KBM-7 (cell line): ENCODE results near the gene AS3MT.
"Not testable (repeated sequence)": the region's sequence is repeated elsewhere in the genome, so short reads cannot be mapped to it uniquely, and the experiment has no call there.

ENCODE experiments used
- DNase-seq: peaks from one replicate; pipeline ENCODE4 v3.0.0-alpha.2; 2015
- in situ Hi-C: fragments of 300-500 bp; cut with MboI; formaldehyde crosslinking; loops from 2 replicates; pipeline ENCODE4 v1.14.3; 2020; ENCODE audit warnings: low sequenced_read_pairs, low pct_unique_long_range_greater_than_20kb, mixed read lengths

Gene AS3MT

DNA sequence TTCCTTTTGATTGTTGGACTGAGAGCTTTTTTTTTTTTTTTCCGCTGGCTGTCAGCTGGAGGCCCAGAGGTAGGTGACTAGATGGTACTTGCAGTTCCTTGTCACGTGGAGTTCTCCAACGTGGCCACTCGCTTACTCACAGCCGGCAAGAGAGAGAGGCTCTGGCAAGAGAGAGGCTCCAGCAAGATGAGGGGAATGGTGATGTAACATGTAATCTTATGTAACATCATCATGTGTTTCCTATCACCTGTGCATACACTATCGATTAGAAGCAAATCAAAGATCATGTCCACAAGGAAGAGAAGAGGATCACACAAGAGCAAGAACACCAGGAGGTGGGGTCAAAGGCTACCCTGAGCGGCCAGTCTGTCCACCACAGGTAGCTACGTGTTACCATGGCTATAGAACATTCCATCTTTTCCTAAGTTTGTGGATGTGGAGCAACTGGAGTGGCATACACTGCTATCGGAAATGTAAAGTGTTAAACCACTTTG lies 19.2 kb upstream of the AS3MT start:
- in situ Hi-C loops: no loop called here
- no peak for DNase-seq

DNA sequence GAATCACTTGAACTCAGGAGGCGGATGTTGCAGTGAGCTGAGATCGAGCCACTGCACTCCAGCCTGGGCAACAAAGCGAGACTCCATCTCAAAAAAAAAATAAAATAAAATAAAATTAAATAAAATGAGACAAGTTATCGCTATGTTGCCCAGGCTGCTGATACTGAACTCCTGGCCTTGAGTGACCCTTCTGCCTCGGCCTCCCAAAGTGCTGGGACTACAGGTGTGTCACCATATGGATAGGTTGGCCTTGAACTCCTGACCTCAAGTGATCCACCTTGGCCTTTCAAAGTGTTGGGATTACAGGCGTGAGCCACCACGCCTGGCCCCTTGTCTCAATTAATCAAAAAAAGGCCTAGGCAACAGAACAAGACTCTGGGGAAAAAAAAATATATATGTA lies 16.0 kb upstream of the AS3MT start:
- in situ Hi-C loops, DNase-seq: not testable (repeated sequence)

DNA sequence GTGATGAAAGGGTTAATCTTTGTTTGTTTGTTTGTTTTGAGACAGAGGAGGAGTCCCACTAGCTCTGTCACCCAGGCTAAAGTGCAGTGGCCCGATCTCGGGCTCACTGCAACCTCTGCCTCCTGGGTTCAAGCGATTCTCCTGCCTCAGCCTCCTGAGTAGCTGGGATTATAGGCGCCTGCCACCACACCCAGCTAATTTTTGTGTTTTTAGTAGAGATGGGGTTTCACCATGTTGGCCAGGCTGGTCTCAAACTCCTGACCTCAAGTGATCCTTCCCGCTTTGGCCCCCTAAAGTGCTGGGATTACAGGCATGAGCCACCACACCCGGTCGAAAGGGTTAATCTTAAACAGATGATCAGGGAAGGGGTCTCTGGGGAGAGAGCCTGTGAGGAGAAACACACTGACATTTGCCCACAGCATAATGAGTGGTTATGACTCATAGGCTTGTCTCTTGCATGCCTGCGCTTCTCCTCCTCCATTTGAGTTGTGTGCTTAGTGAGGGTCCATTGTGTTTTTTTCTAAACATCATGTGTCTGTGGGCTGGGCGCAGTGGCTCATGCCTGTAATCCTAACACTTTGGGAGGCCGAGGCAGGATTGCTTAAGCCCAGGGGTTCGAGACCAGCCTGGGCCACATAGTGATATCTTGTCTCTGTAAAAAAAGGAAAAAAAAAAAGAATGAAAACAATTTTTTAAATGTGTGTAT lies 13.4 kb upstream of the AS3MT start:
- peak; percentile 66 for DNase-seq
- in situ Hi-C loops: not testable (repeated sequence)

DNA sequence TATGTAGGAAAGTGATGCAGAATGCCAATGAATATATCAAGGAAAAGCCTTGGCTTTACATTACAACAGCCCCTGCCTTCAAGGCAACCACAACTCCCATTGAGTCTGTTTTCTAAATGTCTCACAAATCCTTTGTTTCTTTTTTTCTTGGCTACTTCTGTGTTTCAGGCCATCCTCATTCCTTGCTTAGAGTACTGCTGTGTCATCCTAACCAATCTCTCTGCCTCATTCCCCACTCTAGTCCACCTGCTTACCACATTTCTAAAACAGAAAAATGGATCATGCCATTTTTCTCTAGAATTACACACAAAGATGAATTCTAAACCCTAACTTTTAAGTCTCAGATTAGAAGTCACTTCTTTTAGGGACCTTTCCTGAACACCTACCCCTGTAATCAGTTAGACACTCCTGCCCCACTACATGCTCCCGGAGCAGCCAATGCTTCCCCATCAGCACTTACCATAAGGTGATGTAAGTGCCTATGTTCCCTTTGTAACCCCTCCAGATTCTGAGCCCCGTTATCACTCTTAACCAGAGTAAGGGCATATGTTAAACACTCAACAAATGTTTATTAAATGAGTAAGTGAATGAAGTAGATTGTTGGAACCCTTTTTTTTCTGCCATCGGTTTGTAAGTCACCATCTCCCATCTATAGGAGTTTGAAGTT lies 12.4 kb upstream of the AS3MT start:
- in situ Hi-C loops: no loop called here
- no peak for DNase-seq

DNA sequence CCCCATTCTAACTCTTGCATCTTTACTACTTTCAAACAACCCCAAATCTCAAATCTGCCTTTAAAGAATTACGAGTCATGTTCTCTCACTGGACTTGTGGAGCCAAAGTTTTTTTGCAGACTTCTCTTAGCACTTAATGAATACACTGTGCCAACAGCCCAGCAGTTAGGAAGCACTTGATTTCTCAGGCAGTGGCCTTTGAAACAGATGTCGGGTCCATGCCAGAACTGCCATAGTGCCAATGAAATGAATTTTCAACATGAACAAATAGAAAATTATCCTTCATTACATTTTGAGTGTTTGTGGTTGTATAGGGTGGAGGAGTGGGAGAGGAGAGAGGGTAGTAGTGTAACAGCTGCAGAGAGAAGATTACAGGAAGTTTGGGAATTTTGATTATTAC lies 9.4 kb upstream of the AS3MT start:
- in situ Hi-C loops: no loop called here
- DNase-seq: no peak

DNA sequence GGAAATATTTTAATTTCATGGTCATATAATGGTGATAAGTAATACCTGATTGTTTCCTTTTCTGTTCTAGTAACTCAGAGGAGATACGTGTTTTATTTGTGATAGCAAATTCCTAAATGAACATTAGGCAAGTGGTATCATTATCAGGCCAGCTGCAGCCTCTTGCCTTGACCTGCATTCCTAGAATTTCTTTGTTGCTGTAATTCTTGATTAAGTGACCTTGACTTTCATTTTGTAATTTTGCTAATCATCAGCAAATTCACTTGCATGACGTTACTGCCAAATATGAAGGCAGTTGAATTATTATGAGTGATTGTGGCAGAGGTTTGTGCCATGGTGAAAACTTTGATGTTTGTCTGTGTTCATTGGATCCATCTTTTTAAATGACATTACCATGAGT lies 5.6 kb upstream of the AS3MT start:
- in situ Hi-C loops: no loop called here
- DNase-seq: no peak

DNA sequence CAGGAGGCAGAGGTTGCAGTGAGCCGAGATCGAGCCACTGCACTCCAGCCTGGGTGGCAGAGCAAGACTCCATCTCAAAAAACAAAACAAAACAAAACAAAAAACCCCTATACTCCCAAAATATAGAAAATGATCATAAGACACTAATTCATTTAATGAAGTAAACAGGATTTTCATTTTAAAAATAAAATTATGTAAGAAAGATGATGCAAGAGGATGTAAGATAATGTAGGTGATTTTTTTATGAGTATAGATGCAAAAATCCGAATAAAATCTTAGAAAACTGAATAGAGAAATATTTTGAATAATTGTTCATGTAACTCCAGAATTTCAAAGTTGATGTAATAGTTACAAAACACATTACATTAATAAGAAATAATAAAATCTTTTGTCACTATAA lies 3.6 kb upstream of the AS3MT start:
- in situ Hi-C loops: no loop called here
- DNase-seq: no peak

DNA sequence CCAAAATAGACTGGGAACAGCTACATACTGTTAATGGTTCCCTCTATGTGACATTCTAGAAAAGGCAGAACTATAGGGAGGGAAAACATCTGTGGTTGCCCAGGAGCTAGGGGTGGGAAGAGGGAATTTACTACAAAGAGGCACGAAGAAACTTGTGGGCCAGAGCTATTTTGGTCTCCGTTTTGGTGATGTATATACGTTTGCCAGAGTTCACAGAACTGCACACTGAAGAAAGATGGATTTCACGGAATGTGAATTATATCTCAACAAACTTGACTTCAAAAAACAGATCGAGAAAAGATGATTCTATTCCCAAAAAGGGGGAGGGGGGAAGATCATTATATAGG lies 386 bp upstream of the AS3MT start:
- in situ Hi-C loops: no loop called here

DNA sequence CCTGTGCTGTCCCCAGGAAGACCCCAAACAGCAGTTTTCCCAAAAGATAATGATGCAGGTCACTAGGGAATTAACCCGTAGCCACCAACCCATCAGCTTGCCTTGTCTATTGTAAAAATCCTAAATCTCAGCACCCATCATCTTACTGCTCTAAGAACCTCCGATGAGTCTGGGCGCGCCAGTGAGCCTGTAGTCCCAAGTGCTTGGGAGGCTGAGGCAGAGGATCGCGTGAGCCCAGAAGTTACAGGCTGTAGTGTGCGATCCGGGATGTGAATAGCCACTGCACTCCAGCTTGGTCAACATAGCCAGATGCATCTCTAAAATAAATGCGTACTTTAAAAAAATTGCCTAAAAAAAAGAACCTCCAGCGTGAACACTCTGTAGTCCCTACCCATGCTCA lies 951 bp downstream of the AS3MT start:
- no peak for DNase-seq
- in situ Hi-C loops: no loop called here

More for the DNA sequence above, 386 bp upstream of the AS3MT start:
- no peak for DNase-seq

DNA sequence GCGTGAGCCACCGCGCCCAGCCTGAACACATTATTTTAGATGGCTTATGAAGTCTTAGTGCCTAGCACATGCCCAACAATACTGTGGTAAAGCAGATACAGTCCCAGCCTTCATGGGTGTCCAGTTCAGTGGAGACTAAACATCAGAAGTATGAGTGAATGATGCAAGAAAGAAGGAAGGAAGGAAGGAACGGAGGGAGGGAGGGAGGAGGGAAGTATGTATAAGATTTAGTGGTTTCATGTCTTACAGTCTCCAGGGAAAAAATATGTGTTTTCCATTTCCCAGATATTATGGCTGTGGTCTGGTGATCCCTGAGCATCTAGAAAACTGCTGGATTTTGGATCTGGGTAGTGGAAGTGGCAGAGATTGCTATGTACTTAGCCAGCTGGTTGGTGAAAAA lies 2.9 kb downstream of the AS3MT start:
- in situ Hi-C loops: no loop called here
- no peak for DNase-seq

DNA sequence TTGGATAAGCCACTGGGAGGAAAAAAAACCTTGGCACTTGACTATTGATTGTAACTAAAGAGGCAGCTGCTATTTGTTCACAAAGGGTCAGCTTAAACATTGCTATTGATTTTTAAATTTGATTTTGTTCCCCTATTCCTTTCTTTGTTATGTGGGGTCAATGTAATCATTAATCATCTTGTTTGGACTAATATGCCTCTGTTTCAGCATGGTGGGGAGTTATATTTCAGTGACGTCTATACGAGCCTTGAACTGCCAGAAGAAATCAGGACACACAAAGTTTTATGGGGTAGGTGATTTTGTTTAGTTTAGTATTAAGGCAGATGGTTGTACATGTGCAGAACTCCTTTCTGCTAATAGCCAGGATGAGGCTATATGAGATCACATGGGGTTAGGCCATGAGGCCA lies 7.5 kb downstream of the AS3MT start:
- no peak for DNase-seq
- in situ Hi-C loops: no loop called here

DNA sequence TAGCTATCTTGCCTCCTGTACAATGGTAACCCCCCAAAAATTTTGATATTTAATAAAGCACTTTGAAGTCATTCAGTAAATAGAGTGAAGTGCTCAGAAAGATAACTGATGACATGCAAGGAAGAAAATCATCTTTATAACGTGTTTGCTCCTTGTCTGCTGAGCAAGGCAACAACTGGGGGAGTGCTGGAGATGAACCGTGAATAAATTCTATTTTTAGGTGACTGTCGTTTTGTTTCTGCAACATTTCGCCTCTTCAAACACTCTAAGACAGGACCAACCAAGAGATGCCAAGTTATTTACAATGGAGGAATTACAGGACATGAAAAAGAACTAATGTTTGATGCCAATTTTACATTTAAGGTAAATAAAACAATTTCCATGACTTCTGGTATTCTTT lies 9.4 kb downstream of the AS3MT start:
- in situ Hi-C loops: no loop called here
- DNase-seq: no peak

DNA sequence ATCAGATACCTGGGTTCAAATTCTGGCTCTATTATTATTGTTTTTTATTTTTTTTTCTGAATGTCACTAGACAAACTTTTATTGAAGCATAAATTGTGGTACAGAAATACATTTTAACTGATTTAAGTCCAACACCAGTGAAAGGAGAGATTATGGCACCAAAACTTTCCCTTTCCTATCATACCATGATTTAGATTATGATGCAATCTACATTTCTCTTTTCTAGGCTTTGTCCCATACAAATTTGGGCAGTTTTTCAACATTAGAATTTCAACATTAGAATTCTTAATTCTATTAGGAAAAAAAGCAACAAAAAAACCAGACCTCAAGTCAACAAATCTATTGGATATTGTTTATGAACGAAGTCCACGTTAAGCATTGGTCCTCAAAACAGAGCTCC lies 11.0 kb downstream of the AS3MT start:
- in situ Hi-C loops: no loop called here
- DNase-seq: no peak

DNA sequence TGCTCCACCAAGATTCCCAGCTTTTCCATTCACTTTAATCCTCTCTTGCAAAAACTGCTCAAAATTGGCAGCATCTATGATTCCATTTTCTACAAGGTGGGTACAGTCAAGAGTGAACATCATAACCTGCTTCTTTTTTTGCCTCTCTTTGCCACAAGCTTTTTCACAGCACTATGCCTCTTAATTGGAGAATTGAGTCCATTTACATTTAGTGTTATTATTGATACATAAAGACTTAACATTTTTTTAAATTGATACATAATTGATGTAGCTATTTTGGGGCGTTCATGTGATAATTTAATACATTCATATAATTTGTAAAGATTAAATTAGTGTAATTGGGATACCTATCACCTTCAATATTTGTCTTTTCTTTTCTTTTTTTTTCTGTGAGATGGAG lies 18.8 kb downstream of the AS3MT start:
- in situ Hi-C loops: no loop called here
- no peak for DNase-seq

DNA sequence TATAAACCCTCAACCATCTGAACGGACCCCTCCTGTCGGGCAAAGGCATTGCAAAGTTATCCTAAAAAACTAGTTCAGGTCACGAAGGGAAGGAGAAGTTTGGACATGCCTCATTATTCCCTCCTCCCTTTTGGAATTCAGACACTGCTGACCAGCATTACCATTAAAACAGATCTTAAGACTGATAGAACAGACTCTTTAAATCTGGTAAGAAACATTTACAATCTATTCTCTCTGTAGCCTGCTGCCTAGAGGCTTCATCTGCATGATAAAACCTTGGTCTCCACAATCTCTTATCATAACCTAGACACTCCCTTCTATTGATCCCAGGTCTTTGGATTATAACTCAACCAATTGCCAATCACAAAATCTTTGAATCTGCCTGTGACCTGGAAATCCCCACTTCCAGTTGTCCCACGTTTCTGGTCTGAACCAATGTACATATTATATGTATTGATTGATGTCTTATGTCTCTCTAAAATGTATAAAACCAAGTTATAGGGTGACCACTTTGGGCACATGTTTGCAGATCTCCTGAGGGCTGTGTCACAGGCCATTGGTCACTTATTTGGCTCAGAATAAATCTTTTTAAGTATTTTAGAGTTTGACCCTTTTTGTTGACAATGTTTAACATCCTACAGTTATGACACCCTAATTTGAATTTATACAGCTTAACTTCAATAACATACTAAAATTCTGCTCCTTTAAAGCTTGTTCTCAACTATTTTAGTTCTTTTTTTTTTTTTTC lies 25.4 kb downstream of the AS3MT start:
- no peak for DNase-seq
- in situ Hi-C loops: no loop called here

DNA sequence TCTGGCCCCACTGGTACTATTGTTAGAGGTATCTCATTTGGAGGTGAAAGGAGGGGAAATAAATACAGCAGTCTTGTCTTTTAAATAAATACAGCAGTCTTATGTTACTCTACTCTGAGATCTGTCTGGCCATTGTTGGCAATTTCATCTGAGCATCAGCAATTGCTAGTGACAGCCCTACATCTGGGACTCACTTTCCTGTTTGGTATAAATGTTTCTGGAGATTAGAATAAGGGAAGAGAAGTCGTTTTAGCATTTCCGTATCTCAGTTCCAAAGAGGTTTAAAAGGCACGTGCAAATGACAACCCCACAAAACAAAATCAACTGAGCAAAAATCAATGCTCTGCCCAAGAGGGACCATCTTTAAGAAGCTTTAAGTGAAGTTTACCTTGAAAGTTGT lies 30.7 kb downstream of the AS3MT start:
- in situ Hi-C loops: no loop called here
- DNase-seq: no peak

DNA sequence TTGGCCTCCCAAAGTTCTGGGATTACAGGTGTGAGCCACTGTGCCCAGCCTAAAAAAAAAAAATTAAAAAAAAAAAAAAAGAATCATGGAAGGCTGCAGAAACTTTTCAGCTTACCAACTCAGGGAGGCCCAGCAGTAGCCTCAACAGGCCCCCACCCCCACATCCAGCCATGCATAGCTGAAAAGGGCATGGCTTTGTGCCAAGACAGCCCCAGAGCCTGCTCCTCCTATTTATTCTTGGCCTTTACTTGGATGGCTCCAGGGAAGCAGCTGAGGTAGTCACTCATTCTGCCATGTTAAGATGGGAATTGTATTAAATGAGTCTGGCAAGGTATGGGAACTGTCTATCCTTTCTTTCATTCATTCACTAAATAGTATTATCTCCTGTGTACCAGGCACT lies 35.1 kb downstream of the AS3MT start:
- in situ Hi-C loops: no loop called here
- DNase-seq: no peak

DNA sequence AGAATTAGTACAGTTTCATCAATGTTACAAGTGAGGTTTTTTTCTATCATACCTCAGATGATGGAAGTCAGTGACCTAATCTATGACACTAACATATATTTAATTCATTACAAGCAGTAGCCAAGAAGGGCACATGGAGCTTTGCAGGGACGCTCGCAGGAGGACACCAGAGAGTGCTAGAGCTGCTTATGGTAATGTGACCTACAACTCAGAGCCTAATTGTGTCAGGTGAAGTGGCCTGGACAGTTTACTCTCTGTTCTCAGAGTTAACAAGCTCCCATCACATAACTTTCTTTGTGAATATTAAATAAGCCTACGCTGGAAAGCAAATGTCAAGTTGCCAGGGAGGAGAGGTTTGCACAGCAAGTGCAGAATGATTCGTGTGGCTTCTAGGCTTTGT lies 37.2 kb downstream of the AS3MT start:
- no peak for DNase-seq
- in situ Hi-C loops: no loop called here

DNA sequence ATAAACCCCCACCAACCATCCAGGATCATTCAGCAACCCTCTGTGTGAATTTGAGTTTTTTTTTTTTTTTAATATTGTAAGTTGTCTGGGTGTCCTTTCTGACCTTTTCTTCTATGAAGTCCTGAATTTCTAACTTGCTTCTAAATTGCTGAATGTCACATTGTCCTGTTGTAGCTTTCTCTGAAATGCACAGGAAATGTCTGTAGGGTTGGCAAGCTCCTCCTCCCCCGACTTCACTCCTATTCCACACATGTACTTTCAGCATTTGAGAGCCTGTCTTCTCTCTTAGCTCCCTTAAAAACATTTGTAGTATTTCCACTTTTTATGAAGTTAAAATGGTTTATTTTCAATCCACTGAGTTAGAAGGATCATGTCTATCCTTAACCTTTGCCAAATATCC lies 45.5 kb downstream of the AS3MT start:
- in situ Hi-C loops: no loop called here
- peak; percentile 59 for DNase-seq

DNA sequence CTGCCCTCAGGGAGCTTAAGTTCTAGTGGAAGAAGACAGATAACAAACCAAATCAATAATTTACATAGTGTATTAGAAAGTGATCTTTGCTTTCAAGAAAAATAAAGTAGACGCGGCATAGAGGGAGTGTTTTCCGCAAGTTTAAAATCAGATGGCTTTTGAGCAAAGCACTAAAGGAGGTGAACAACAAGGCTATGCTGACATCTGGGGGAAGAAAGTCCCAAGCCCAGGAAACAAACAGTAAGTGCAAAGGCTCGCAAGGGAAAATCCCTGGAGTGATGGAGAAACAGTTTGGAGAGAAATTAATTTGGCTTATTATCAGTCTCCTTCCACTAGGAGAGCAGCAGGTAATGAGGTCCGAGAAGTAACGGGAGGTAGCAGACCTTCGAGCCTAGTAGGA lies 46.9 kb downstream of the AS3MT start:
- no peak for DNase-seq
- in situ Hi-C loops: no loop called here
